Body of pancreas (tissue), 4 donors: ENCODE data around the gene HOXB3. TPM values are rescaled to one million over a fixed set of nuclear protein-coding genes. Genes with fewer than 3 reads are reported as not detected.
A peak's percentile ranks its signal among the peaks of the same experiment; 100 is the strongest.

Experiments used
- ATAC-seq: fragments of 150-250 bp; one replicate; pipeline ENCODE4 v1.9.1; 2016
- DNase-seq, 4 donors: peaks; one replicate each; pipeline ENCODE4 v3.0.0-alpha.2; 2019
- H3K27ac ChIP-seq, 4 donors: fragments of 200-600 bp; sonication (generic); 1 replicate in 3 of 4; 2 replicates in 1 of 4; pipeline versions ENCODE4 v1.5.1 to v1.6.1; 2016 to 2019; ENCODE audit warnings: mild to moderate bottlenecking in 1 of 4, mixed read lengths in 1 of 4, moderate library complexity in 1 of 4
- H3K27me3 ChIP-seq, 2 donors: fragments of 200-600 bp; sonication (generic); one replicate each; pipeline ENCODE4 v1.6.0; 2016; ENCODE audit warnings: mild to moderate bottlenecking in 1 of 2
- H3K36me3 ChIP-seq, 2 donors: fragments of 200-600 bp; sonication (generic); replicated peaks in 1 of 2; 2 replicates each; pipeline ENCODE4 v1.5.1; 2016; ENCODE audit warnings: low read depth in 2 of 2; ENCODE audit not compliant: insufficient read depth in 1 of 2
- H3K4me1 ChIP-seq: fragments of 200-600 bp; sonication (generic); one replicate; pipeline ENCODE4 v1.6.0; 2016
- H3K4me3 ChIP-seq, 2 donors: fragments of 200-600 bp; sonication (generic); 1 replicate in 1 of 2; 2 replicates in 1 of 2; pipeline ENCODE4 v1.5.1; 2016 to 2019
- H3K9me3 ChIP-seq, 3 donors: fragments of 200-600 bp; sonication (generic); 1 replicate in 2 of 3; 2 replicates in 1 of 3; pipeline ENCODE4 v1.5.1; 2016
- CTCF ChIP-seq, 7 experiments: fragments of 450-650 bp in 4 of 7; fragments of 200-600 bp in 3 of 7; sonication (generic) in 3 of 7; IDR thresholded peaks; one replicate each; pipeline ENCODE4 v1.5.1; 2016 to 2019; ENCODE audit warnings: antibody characterized with exemption in 7 of 7
- POLR2A ChIP-seq, 3 donors: fragments of 450-650 bp; IDR thresholded peaks; one replicate each; pipeline ENCODE4 v1.6.1; 2016; ENCODE audit warnings: antibody characterized with exemption in 3 of 3, mild to moderate bottlenecking in 2 of 3
- WGBS, 2 donors: methylation state at CpG; one replicate each; pipeline ENCODE4 v1.1.5; 2017; 5-methylcytosine and 5-hydroxymethylcytosine counted together
- intact Hi-C: fragments of 100-400 bp; cut with DNase I; formaldehyde crosslinking; loops from one replicate; pipeline ENCODE4 v1.15.1; 2023
- total RNA-seq, 2 donors: library from RNA; depleted of rRNA; stranded (reverse); fragments of >200 nt; gene quantifications; one replicate each; pipeline ENCODE4 v1.1.0, GENCODE V29; 2016

Gene HOXB3
- total RNA-seq, 2 donors from 2014 or later, result 2.9 TPM; not detected in 1

GRCh38 chr17:48588528-48588927, 1.5 kb downstream of the HOXB3 start:
- Histone ChIP-seq H3K4me1 (peaks cover 23% of the 10 kb centered on the region), H3K27ac (no peak overlapping the region), H3K9me3 (no peaks in the 10 kb centered on the region), H3K36me3 (no peaks in the 10 kb centered on the region), H3K27me3 (peaks cover 0 to 43% of the 10 kb centered on the region in 2 donors), H3K4me3 (no peak overlapping the region)
- 17 to 20% methylated on average over 2 of the region's 2 CpGs for WGBS, 2 donors
- intact Hi-C loops, result no loop called here
- TF ChIP-seq POLR2A (IDR thresholded peaks at IDR 0.05) (no peak), CTCF (IDR thresholded peaks at IDR 0.05) (no peak)
- DNase-seq (no peak), ATAC-seq (no peak)

GRCh38 chr17:48588074-48588415, 2.0 kb downstream of the HOXB3 start:
- Histone ChIP-seq H3K4me3 (no peak overlapping the region), H3K9me3 (no peaks in the 10 kb centered on the region), H3K36me3 (no peaks in the 10 kb centered on the region), H3K27ac (no peak overlapping the region), H3K4me1 (peaks cover 19% of the 10 kb centered on the region), H3K27me3 (peaks cover 0 to 39% of the 10 kb centered on the region in 2 donors)
- WGBS, 2 donors, result 26 to 42% methylated on average over 2 of the region's 2 CpGs
- intact Hi-C loops, result no loop called here
- DNase-seq (no peak), ATAC-seq (no peak)
- TF ChIP-seq CTCF (IDR thresholded peaks at IDR 0.05) (no peak), POLR2A (IDR thresholded peaks at IDR 0.05) (no peak)

GRCh38 chr17:48587276-48588073, 2.6 kb downstream of the HOXB3 start:
- WGBS, 2 donors, result 39 to 44% methylated on average over 5 of the region's 5 CpGs
- H3K27me3 ChIP-seq, result peaks cover 0 to 39% of the 10 kb centered on the region in 2 donors
- no peak for ATAC-seq
- H3K4me1 ChIP-seq, result peaks cover 15% of the 10 kb centered on the region
- H3K36me3 ChIP-seq, result no peaks in the 10 kb centered on the region
- H3K27ac ChIP-seq, result no peak overlapping the region
- H3K9me3 ChIP-seq, result no peaks in the 10 kb centered on the region
- intact Hi-C loops, result no loop called here
- TF ChIP-seq CTCF (IDR thresholded peaks at IDR 0.05) (no peak), POLR2A (IDR thresholded peaks at IDR 0.05) (no peak)
- no peak for DNase-seq
- no peak overlapping the region for H3K4me3 ChIP-seq

- no peak for ATAC-seq
- TF ChIP-seq CTCF (IDR thresholded peaks at IDR 0.05) (no peak), POLR2A (IDR thresholded peaks at IDR 0.05) (no peak)
- no peak overlapping the region for H3K4me3 ChIP-seq
- peaks cover 0 to 42% of the 10 kb centered on the region in 2 donors for H3K27me3 ChIP-seq
- H3K4me1 ChIP-seq, result peaks cover 23% of the 10 kb centered on the region
- intact Hi-C loops, result no loop called here
- peak overlapping the region in 3 of 4 donors; percentile 35 to 60 (median 58) for H3K27ac ChIP-seq
- H3K36me3 ChIP-seq, result no peaks in the 10 kb centered on the region
- 12 to 19% methylated on average over 34 of the region's 34 CpGs for WGBS, 2 donors
- DNase-seq, result no peak
- no peaks in the 10 kb centered on the region for H3K9me3 ChIP-seq
Observed at GRCh38 chr17:48586355-48587258, 3.4 kb downstream of the HOXB3 start.
